Hepatocyte (in vitro differentiated cells): ENCODE measurements around the gene GAP43. TPM values are rescaled to one million over a fixed set of nuclear protein-coding genes. Genes with fewer than 3 reads are reported as not detected.

Experiments
- DNase-seq: peaks from one replicate; pipeline ENCODE4 v3.0.0-alpha.2; 2016; ENCODE audit warnings: low spot score
- H2AFZ ChIP-seq: fragments of 200-600 bp; sonication (generic); 2 replicates; pipeline ENCODE4 v1.6.0; 2016; ENCODE audit warnings: antibody characterized with exemption, mild to moderate bottlenecking
- H3K27ac ChIP-seq: fragments of 200-600 bp; sonication (generic); 2 replicates; pipeline ENCODE4 v1.5.1; 2016; ENCODE audit warnings: mild to moderate bottlenecking
- H3K27me3 ChIP-seq: fragments of 200-600 bp; sonication (generic); 2 replicates; pipeline ENCODE4 v1.6.1; 2016
- H3K36me3 ChIP-seq: fragments of 200-600 bp; sonication (generic); replicated peaks from 2 replicates; pipeline ENCODE4 v1.5.1; 2016; ENCODE audit warnings: low read depth; ENCODE audit not compliant: insufficient read depth
- H3K4me1 ChIP-seq: fragments of 200-600 bp; sonication (generic); 2 replicates; pipeline ENCODE4 v1.5.1; 2016; ENCODE audit warnings: mild to moderate bottlenecking, moderate library complexity; ENCODE audit not compliant: insufficient read depth
- H3K4me2 ChIP-seq: fragments of 200-600 bp; sonication (generic); 2 replicates; pipeline ENCODE4 v1.6.0; 2016
- H3K4me3 ChIP-seq: fragments of 200-600 bp; sonication (generic); 2 replicates; pipeline ENCODE4 v1.5.1; 2016; ENCODE audit warnings: mild to moderate bottlenecking
- H3K79me2 ChIP-seq: fragments of 200-600 bp; sonication (generic); 2 replicates; pipeline ENCODE4 v1.6.0; 2017; ENCODE audit warnings: mild to moderate bottlenecking
- H3K9me2 ChIP-seq: fragments of 200-600 bp; sonication (generic); replicated peaks from 2 replicates; pipeline ENCODE4 v1.6.0; 2017; ENCODE audit warnings: mild to moderate bottlenecking; ENCODE audit not compliant: insufficient read depth
- H3K9me3 ChIP-seq: fragments of 200-600 bp; sonication (generic); 2 replicates; pipeline ENCODE4 v1.5.1; 2016; ENCODE audit warnings: low read depth, mild to moderate bottlenecking
- H4K20me1 ChIP-seq: fragments of 200-600 bp; sonication (generic); 2 replicates; pipeline ENCODE4 v1.6.0; 2016; ENCODE audit warnings: mild to moderate bottlenecking; ENCODE audit not compliant: insufficient read depth, poor library complexity, severe bottlenecking
- EZH2 ChIP-seq: fragments of 200-600 bp; sonication (generic); IDR thresholded peaks from 2 replicates; pipeline ENCODE4 v1.6.1; 2016; ENCODE audit warnings: antibody characterized with exemption, mild to moderate bottlenecking, borderline replicate concordance
- EZH2phosphoT487 ChIP-seq: fragments of 200-600 bp; sonication (generic); IDR thresholded peaks from one replicate; pipeline ENCODE4 v1.6.1; 2018; ENCODE audit warnings: antibody characterized with exemption, mild to moderate bottlenecking, low read depth, moderate library complexity; ENCODE audit not compliant: unreplicated experiment, severe bottlenecking
- WGBS: methylation state at CpG from one replicate; pipeline ENCODE4 v1.1.6; 2016; ENCODE audit warnings: low lambda C conversion rate; ENCODE audit errors: missing lambda C conversion rate; 5-methylcytosine and 5-hydroxymethylcytosine counted together
- polyA plus RNA-seq: library from polyadenylated mRNA; unstranded; fragments of >200 nt; fragmentation: Nextera tagmentation; extraction: Ambion mirVana; gene quantifications from 2 replicates; pipeline ENCODE4 v1.2.1, GENCODE V29; 2016
- total RNA-seq: library from RNA; depleted of rRNA; stranded (reverse); fragments of >200 nt; gene quantifications from 2 replicates; pipeline ENCODE4 v1.2.3, GENCODE V29; 2014
- TF ChIP-seq, protein P1 (sequence below): fragments of 200-600 bp; sonication (generic); IDR thresholded peaks from 2 replicates; pipeline ENCODE4 v1.5.1; 2016; ENCODE audit warnings: antibody characterized with exemption, mild to moderate bottlenecking; ENCODE audit not compliant: poor library complexity

GAP43 gene
- total and polyA plus RNA-seq, 2 experiments from 2014 or later: 0.60 to 0.81 TPM

DNA sequence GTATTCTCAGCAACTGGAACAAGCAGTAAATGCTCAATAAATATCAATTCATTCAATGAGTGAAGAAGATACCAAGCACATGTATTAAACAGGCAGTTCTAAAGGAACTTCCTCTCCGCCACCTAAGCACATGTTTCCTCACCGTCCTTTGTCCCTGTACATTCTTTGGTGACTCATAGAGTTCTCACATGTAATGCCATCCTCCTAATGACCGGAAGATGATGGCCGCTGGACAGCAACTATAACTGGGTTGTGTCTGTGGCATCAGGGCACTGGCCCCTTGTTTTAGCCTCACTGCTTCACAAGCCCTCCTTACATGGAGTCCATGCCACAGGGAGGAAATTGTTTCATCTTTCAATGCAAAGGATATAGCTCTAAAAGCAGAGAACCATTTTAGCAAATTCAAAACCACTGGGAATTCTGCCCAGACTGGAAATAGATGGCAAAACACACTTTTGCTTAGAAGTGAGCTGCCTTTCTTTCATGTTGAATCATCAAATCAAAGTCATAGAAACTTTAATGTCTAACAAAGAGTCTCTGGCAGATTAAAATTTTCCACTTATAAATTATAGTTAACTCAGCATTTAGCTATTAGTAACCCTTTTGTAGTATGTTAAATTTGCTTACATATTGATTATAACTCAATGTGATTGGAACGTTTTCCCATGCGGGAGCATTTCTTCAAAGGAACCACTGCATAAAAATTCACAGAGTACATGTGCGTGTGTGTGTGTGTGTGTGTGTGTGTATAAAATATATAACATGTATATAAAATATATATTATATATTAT, 74.1 kb downstream of the GAP43 start:
- no peak overlapping the region for H3K27ac ChIP-seq
- WGBS: 92% methylated on average over 7 of the region's 7 CpGs
- no peaks in the 10 kb centered on the region for H3K27me3 ChIP-seq
- H3K9me2 ChIP-seq: no peaks in the 10 kb centered on the region
- H3K9me3 ChIP-seq: no peaks in the 10 kb centered on the region
- no peak overlapping the region for H3K4me2 ChIP-seq
- no peaks in the 10 kb centered on the region for H3K79me2 ChIP-seq
- H2AFZ ChIP-seq: no peak overlapping the region
- H3K36me3 ChIP-seq: no peaks in the 10 kb centered on the region
- no peak overlapping the region for H3K4me3 ChIP-seq
- no peak for TF ChIP-seq EZH2
- TF ChIP-seq, protein P1, sequence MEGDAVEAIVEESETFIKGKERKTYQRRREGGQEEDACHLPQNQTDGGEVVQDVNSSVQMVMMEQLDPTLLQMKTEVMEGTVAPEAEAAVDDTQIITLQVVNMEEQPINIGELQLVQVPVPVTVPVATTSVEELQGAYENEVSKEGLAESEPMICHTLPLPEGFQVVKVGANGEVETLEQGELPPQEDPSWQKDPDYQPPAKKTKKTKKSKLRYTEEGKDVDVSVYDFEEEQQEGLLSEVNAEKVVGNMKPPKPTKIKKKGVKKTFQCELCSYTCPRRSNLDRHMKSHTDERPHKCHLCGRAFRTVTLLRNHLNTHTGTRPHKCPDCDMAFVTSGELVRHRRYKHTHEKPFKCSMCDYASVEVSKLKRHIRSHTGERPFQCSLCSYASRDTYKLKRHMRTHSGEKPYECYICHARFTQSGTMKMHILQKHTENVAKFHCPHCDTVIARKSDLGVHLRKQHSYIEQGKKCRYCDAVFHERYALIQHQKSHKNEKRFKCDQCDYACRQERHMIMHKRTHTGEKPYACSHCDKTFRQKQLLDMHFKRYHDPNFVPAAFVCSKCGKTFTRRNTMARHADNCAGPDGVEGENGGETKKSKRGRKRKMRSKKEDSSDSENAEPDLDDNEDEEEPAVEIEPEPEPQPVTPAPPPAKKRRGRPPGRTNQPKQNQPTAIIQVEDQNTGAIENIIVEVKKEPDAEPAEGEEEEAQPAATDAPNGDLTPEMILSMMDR: no peak
- TF ChIP-seq EZH2phosphoT487: no peak
- no peaks in the 10 kb centered on the region for H3K4me1 ChIP-seq
- no peaks in the 10 kb centered on the region for H4K20me1 ChIP-seq
- DNase-seq: no peak

DNA sequence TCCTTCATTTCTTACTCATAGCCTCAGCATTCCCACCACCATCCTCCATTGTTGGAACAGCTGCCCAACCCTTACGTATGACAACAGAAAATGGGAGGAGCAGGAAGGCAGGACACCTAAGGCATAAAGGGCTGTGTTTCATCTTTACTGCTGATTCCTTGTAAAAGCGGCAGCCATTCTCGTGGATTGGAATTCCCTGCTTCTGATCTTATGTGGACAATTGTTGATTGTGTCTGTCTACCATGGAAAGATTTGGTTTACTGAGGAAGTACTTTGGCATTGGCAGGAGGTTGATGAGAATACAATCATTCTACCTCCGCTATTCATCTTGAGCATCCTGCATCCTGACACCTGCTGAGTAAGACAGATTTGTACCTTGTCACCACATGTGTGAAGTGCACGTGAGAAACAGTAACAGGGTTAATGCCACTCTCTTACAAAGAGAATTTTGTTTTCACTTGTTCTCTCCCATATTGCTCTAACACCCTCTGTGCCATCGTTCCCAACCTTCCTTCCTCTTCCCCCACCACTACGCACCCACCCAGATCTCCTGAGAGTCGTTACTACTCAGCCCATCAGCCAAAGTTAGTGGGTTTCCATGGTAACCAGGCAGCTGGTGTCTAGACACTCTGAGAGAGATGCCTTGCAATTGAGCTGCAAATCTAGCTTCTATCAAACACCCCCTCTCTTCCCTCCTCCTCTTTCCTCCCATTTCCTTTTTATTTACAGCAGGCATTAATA, 75.7 kb downstream of the GAP43 start:
- Histone ChIP-seq H3K27me3 (no peaks in the 10 kb centered on the region), H3K27ac (no peak overlapping the region), H3K4me3 (no peak overlapping the region), H3K9me2 (no peaks in the 10 kb centered on the region), H3K79me2 (no peaks in the 10 kb centered on the region), H3K4me2 (no peak overlapping the region), H2AFZ (no peak overlapping the region), H4K20me1 (no peaks in the 10 kb centered on the region), H3K4me1 (no peaks in the 10 kb centered on the region), H3K36me3 (no peaks in the 10 kb centered on the region), H3K9me3 (no peaks in the 10 kb centered on the region)
- 67% methylated on average over 8 of the region's 8 CpGs for WGBS
- TF ChIP-seq EZH2phosphoT487 (no peak), EZH2 (no peak)
- TF ChIP-seq, protein P1: no peak
- no peak for DNase-seq

DNA sequence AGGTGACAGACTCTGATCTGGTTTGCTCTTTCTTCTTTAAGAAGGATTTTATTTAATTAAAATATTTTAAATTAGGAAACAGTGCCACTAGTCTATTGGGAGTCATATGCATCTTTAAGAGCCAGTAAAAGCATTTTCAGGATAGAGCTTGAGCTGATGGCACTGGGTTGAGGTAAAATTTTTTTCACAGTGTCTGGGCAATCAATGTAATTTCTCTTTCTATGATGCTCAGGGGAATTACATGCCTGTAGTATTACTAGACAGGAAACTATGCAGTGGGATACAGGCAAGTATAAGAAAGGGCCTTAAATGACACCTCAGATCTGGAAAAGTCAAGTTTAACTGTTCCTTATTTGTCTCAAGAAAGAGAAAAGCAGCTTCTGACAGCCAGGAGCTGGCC, 76.4 kb downstream of the GAP43 start:
- Histone ChIP-seq H3K9me3 (no peaks in the 10 kb centered on the region), H3K79me2 (no peaks in the 10 kb centered on the region), H3K36me3 (no peaks in the 10 kb centered on the region), H3K9me2 (no peaks in the 10 kb centered on the region), H4K20me1 (no peaks in the 10 kb centered on the region), H3K27ac (no peak overlapping the region), H3K4me1 (no peaks in the 10 kb centered on the region), H3K4me3 (no peak overlapping the region), H3K27me3 (no peaks in the 10 kb centered on the region), H3K4me2 (no peak overlapping the region), H2AFZ (no peak overlapping the region)
- TF ChIP-seq, protein P1: no peak
- TF ChIP-seq EZH2phosphoT487 (no peak), EZH2 (no peak)
- no peak for DNase-seq
